BLaER1 (cell line): Measurements from ENCODE around the gene RAB21.
"Not testable (repeated sequence)": the region's sequence is repeated elsewhere in the genome, so short reads cannot be mapped to it uniquely, and the experiment has no call there.

Experiments used
- H3K27ac ChIP-seq: shearing (Covaris generic); formaldehyde crosslinking; 2 replicates; pipeline ENCODE4 v1.8.1; 2022
- H3K27me3 ChIP-seq: shearing (Covaris generic); formaldehyde crosslinking; 2 replicates; pipeline ENCODE4 v1.8.1; 2022
- H3K36me3 ChIP-seq: shearing (Covaris generic); formaldehyde crosslinking; 2 replicates; pipeline ENCODE4 v1.8.1; 2022
- H3K4me1 ChIP-seq: shearing (Covaris generic); formaldehyde crosslinking; 2 replicates; pipeline ENCODE4 v1.8.1; 2022
- H3K4me2 ChIP-seq: shearing (Covaris generic); formaldehyde crosslinking; 2 replicates; pipeline ENCODE4 v1.8.1; 2022
- H3K4me3 ChIP-seq: shearing (Covaris generic); formaldehyde crosslinking; 2 replicates; pipeline ENCODE4 v1.8.1; 2022
- H3K9ac ChIP-seq: shearing (Covaris generic); formaldehyde crosslinking; 2 replicates; pipeline ENCODE4 v1.8.1; 2022
- H3K9me3 ChIP-seq: shearing (Covaris generic); formaldehyde crosslinking; 2 replicates; pipeline ENCODE4 v1.8.1; 2022
- H4K20me1 ChIP-seq: shearing (Covaris generic); formaldehyde crosslinking; 2 replicates; pipeline ENCODE4 v1.8.1; 2022
- Cebpa-rat ChIP-seq: shearing (Covaris generic); IDR thresholded peaks from 2 replicates; pipeline ENCODE4 v1.8.1; 2022

Gene RAB21

GRCh38 chr12:71792599-71792998 lies 37.9 kb downstream of the RAB21 start:
- no peaks in the 10 kb centered on the region for H3K9me3 ChIP-seq
- no peak overlapping the region for H3K4me2 ChIP-seq
- H3K9ac ChIP-seq: no peak overlapping the region
- H3K4me1 ChIP-seq: peaks cover 3% of the 10 kb centered on the region
- H3K27me3 ChIP-seq: no peaks in the 10 kb centered on the region
- no peak for TF ChIP-seq Cebpa-rat
- no peak overlapping the region for H3K4me3 ChIP-seq
- H3K36me3 ChIP-seq: peaks cover 14% of the 10 kb centered on the region
- no peaks in the 10 kb centered on the region for H4K20me1 ChIP-seq
- H3K27ac ChIP-seq: no peak overlapping the region

GRCh38 chr12:71795901-71796300 lies 41.2 kb downstream of the RAB21 start:
- H3K4me2 ChIP-seq: no peak overlapping the region
- TF ChIP-seq Cebpa-rat: no peak
- H3K27ac ChIP-seq: no peak overlapping the region
- H3K9me3 ChIP-seq: no peaks in the 10 kb centered on the region
- H3K36me3 ChIP-seq: peaks cover 3% of the 10 kb centered on the region; the same call in 1 of the 2 replicates
- H3K27me3 ChIP-seq: no peaks in the 10 kb centered on the region
- H4K20me1 ChIP-seq: no peaks in the 10 kb centered on the region
- H3K4me3 ChIP-seq: no peak overlapping the region
- H3K4me1 ChIP-seq: no peaks in the 10 kb centered on the region
- no peak overlapping the region for H3K9ac ChIP-seq

GRCh38 chr12:71797531-71797930 lies 42.9 kb downstream of the RAB21 start:
- H4K20me1 ChIP-seq: no peaks in the 10 kb centered on the region
- no peak overlapping the region for H3K27ac ChIP-seq
- H3K4me1 ChIP-seq: no peaks in the 10 kb centered on the region
- H3K27me3 ChIP-seq: no peaks in the 10 kb centered on the region
- no peak overlapping the region for H3K4me3 ChIP-seq
- H3K9ac ChIP-seq: no peak overlapping the region
- no peaks in the 10 kb centered on the region for H3K36me3 ChIP-seq
- H3K4me2 ChIP-seq: no peak overlapping the region
- no peaks in the 10 kb centered on the region for H3K9me3 ChIP-seq
- TF ChIP-seq Cebpa-rat: no peak

- H3K4me2 ChIP-seq: no peak overlapping the region
- no peak overlapping the region for H3K9ac ChIP-seq
- no peak for TF ChIP-seq Cebpa-rat
- H3K36me3 ChIP-seq: no peaks in the 10 kb centered on the region
- no peaks in the 10 kb centered on the region for H3K27me3 ChIP-seq
- no peaks in the 10 kb centered on the region for H4K20me1 ChIP-seq
- H3K9me3 ChIP-seq: no peaks in the 10 kb centered on the region
- H3K4me1 ChIP-seq: no peaks in the 10 kb centered on the region
- H3K4me3 ChIP-seq: no peak overlapping the region
- H3K27ac ChIP-seq: no peak overlapping the region
Measured at GRCh38 chr12:71799106-71799505, 44.4 kb downstream of the RAB21 start.

GRCh38 chr12:71800177-71800576 lies 45.5 kb downstream of the RAB21 start:
- no peaks in the 10 kb centered on the region for H3K36me3 ChIP-seq
- H3K27me3 ChIP-seq: no peaks in the 10 kb centered on the region
- no peak overlapping the region for H3K4me2 ChIP-seq
- no peak for TF ChIP-seq Cebpa-rat
- H3K9ac ChIP-seq: no peak overlapping the region
- H3K9me3 ChIP-seq: no peaks in the 10 kb centered on the region
- no peaks in the 10 kb centered on the region for H3K4me1 ChIP-seq
- H4K20me1 ChIP-seq: no peaks in the 10 kb centered on the region
- no peak overlapping the region for H3K27ac ChIP-seq
- H3K4me3 ChIP-seq: no peak overlapping the region

- H3K4me3 ChIP-seq: no peak overlapping the region
- H4K20me1 ChIP-seq: no peaks in the 10 kb centered on the region
- no peaks in the 10 kb centered on the region for H3K4me1 ChIP-seq
- TF ChIP-seq Cebpa-rat: no peak
- no peak overlapping the region for H3K4me2 ChIP-seq
- no peak overlapping the region for H3K9ac ChIP-seq
- H3K36me3 ChIP-seq: no peaks in the 10 kb centered on the region
- no peaks in the 10 kb centered on the region for H3K9me3 ChIP-seq
- no peaks in the 10 kb centered on the region for H3K27me3 ChIP-seq
- H3K27ac ChIP-seq: no peak overlapping the region
Measured at GRCh38 chr12:71804505-71804904, 49.8 kb downstream of the RAB21 start.

GRCh38 chr12:71810921-71811320 lies 56.3 kb downstream of the RAB21 start:
- H3K9me3 ChIP-seq: no peaks in the 10 kb centered on the region
- no peaks in the 10 kb centered on the region for H3K4me1 ChIP-seq
- H3K36me3 ChIP-seq: no peaks in the 10 kb centered on the region
- H3K27ac ChIP-seq: no peak overlapping the region
- no peak overlapping the region for H3K4me3 ChIP-seq
- H3K9ac ChIP-seq: no peak overlapping the region
- no peaks in the 10 kb centered on the region for H3K27me3 ChIP-seq
- no peaks in the 10 kb centered on the region for H4K20me1 ChIP-seq
- TF ChIP-seq Cebpa-rat: no peak
- no peak overlapping the region for H3K4me2 ChIP-seq

- not testable (repeated sequence) for H3K9ac ChIP-seq, H3K27ac ChIP-seq, H3K4me2 ChIP-seq, H3K4me3 ChIP-seq, H4K20me1 ChIP-seq, H3K36me3 ChIP-seq, H3K9me3 ChIP-seq, H3K4me1 ChIP-seq, H3K27me3 ChIP-seq
Measured at GRCh38 chr12:71815242-71815641, 60.6 kb downstream of the RAB21 start.

- H3K27ac ChIP-seq, H3K9ac ChIP-seq: not testable (repeated sequence)
Measured at GRCh38 chr12:71822088-71822487, 67.4 kb downstream of the RAB21 start.

GRCh38 chr12:71828813-71829212 lies 74.2 kb downstream of the RAB21 start:
- H3K4me1 ChIP-seq: no peaks in the 10 kb centered on the region
- TF ChIP-seq Cebpa-rat: no peak
- no peak overlapping the region for H3K27ac ChIP-seq

More at GRCh38 chr12:71822088-71822487, 67.4 kb downstream of the RAB21 start:
- H4K20me1 ChIP-seq, H3K4me3 ChIP-seq, H3K27me3 ChIP-seq, H3K4me2 ChIP-seq, H3K4me1 ChIP-seq, H3K36me3 ChIP-seq, H3K9me3 ChIP-seq: not testable (repeated sequence)

GRCh38 chr12:71837356-71837755 lies 82.7 kb downstream of the RAB21 start:
- no peak overlapping the region for H3K4me3 ChIP-seq
- H3K9ac ChIP-seq: no peak overlapping the region
- TF ChIP-seq Cebpa-rat: no peak
- peaks cover 26% of the 10 kb centered on the region for H3K4me1 ChIP-seq
- H3K36me3 ChIP-seq: peaks cover 2% of the 10 kb centered on the region; the same call in 1 of the 2 replicates
- H3K27ac ChIP-seq: no peak overlapping the region
- peaks cover 21% of the 10 kb centered on the region; the same call in 1 of the 2 replicates for H4K20me1 ChIP-seq
- no peaks in the 10 kb centered on the region for H3K9me3 ChIP-seq
- no peak overlapping the region for H3K4me2 ChIP-seq
- no peaks in the 10 kb centered on the region for H3K27me3 ChIP-seq

More at GRCh38 chr12:71828813-71829212, 74.2 kb downstream of the RAB21 start:
- Histone ChIP-seq H3K9ac (no peak overlapping the region), H3K4me2 (no peak overlapping the region), H3K4me3 (no peak overlapping the region), H4K20me1 (no peaks in the 10 kb centered on the region), H3K27me3 (no peaks in the 10 kb centered on the region), H3K9me3 (no peaks in the 10 kb centered on the region), H3K36me3 (no peaks in the 10 kb centered on the region)
